Type B pancreatic cell (in vitro differentiated cells): ENCODE results near the gene C3orf18. TPM values are rescaled to one million over a fixed set of nuclear protein-coding genes. Genes with fewer than 3 reads are reported as not detected.
A peak's percentile ranks its signal among the peaks of the same experiment; 100 is the strongest.

ENCODE experiments used
- DNase-seq: peaks from one replicate; pipeline ENCODE4 v3.0.0; 2021; ENCODE audit warnings: mixed read lengths; ENCODE audit not compliant: unreplicated experiment; ENCODE audit errors: extremely low spot score
- H3K27ac Mint-ChIP-seq: 2 replicates; pipeline ENCODE4 v1.8.0; 2021; ENCODE audit warnings: mild to moderate bottlenecking, mixed read lengths
- H3K27me3 Mint-ChIP-seq: 2 replicates; pipeline ENCODE4 v1.8.0; 2021; ENCODE audit warnings: mixed read lengths
- H3K36me3 Mint-ChIP-seq: 2 replicates; pipeline ENCODE4 v1.8.0; 2021; ENCODE audit warnings: mixed read lengths
- H3K4me1 Mint-ChIP-seq: one replicate; pipeline ENCODE4 v1.8.0; 2021; ENCODE audit warnings: mixed read lengths; ENCODE audit not compliant: unreplicated experiment
- H3K4me3 Mint-ChIP-seq: 2 replicates; pipeline ENCODE4 v1.8.0; 2021; ENCODE audit warnings: mild to moderate bottlenecking, mixed read lengths
- H3K9me3 Mint-ChIP-seq: 2 replicates; pipeline ENCODE4 v1.8.0; 2021; ENCODE audit warnings: mixed read lengths
- total RNA-seq: library from RNA; stranded (reverse); gene quantifications from 2 replicates; pipeline ENCODE4 v1.2.1, GENCODE V29; 2021; ENCODE audit warnings: low replicate concordance
- TF ChIP-seq, protein P1 (sequence below): fragments of 200-600 bp; sonication (generic); conservative IDR thresholded peaks from 2 replicates; pipeline ENCODE4 v1.5.0; 2021; ENCODE audit warnings: antibody characterized with exemption, mild to moderate bottlenecking

C3orf18 gene
- total RNA-seq, 1 donor from 2014 or later, result 11.9 TPM

DNA sequence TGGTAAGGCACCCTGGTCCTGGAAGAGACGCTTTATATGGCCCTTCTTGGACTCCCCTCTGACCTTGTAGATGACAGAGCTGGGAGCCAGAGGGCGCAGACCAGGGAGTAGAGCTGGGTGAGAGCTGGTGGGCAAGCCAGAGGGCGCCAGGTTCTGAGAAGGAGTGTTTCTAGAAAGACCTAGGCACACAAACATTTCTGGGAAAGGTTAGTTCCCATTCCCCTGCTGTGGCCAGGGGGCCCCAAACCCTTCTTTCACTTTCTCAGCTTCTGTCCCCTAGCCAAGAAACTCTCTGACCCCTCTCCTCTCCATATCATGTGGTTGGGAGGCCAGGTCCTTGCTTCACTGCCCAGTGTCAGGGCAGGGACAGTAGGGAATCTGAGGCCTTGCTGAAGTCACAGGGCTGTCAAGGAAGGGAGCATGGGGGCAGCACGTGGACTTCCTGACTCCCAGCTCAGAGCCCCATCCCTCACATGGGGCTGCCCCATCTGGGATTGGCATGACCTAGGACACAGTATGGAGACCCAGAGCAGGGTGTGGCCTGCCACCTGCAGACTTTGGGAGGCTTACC, 5.3 kb upstream of the C3orf18 start:
- TF ChIP-seq, protein P1, sequence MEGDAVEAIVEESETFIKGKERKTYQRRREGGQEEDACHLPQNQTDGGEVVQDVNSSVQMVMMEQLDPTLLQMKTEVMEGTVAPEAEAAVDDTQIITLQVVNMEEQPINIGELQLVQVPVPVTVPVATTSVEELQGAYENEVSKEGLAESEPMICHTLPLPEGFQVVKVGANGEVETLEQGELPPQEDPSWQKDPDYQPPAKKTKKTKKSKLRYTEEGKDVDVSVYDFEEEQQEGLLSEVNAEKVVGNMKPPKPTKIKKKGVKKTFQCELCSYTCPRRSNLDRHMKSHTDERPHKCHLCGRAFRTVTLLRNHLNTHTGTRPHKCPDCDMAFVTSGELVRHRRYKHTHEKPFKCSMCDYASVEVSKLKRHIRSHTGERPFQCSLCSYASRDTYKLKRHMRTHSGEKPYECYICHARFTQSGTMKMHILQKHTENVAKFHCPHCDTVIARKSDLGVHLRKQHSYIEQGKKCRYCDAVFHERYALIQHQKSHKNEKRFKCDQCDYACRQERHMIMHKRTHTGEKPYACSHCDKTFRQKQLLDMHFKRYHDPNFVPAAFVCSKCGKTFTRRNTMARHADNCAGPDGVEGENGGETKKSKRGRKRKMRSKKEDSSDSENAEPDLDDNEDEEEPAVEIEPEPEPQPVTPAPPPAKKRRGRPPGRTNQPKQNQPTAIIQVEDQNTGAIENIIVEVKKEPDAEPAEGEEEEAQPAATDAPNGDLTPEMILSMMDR, result no peak
- Mint-ChIP-seq H3K9me3 (no peaks in the 10 kb centered on the region), H3K4me1 (peaks cover 11% of the 10 kb centered on the region), H3K4me3 (no peak overlapping the region), H3K27me3 (peaks cover 3% of the 10 kb centered on the region), H3K27ac (no peak overlapping the region), H3K36me3 (no peaks in the 10 kb centered on the region)
- DNase-seq, result no peak

- TF ChIP-seq, protein P1, result peak; percentile 84
- DNase-seq, result no peak
- Mint-ChIP-seq H3K27ac (peak overlapping the region; percentile 29), H3K4me3 (peak overlapping the region; percentile 78), H3K27me3 (peaks cover 6% of the 10 kb centered on the region), H3K4me1 (peaks cover 14% of the 10 kb centered on the region), H3K9me3 (no peaks in the 10 kb centered on the region), H3K36me3 (no peaks in the 10 kb centered on the region)
Measured at GRCh38 chr3:50572158-50572557, 4.6 kb upstream of the C3orf18 start.

DNA sequence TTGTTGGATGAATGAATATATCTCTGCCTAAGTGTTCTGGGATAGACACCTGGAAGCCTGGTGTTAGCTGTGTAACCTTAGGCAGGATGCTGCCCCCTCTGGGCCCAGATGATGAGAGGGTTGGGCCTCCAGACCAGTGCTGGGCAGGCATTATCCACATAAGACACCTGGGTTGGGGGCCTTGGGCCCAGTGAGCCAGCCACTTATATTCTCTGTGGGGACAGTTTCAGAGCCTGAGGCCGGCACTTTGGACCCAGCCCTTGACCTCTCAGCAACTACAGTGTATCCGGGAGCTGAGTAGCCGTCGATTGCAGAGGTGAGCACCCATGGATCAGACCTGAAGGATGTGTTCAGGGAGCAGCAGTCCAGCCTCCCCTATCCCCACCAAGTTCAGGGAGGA, 3.9 kb upstream of the C3orf18 start:
- Mint-ChIP-seq H3K4me1 (peaks cover 14% of the 10 kb centered on the region), H3K9me3 (no peaks in the 10 kb centered on the region), H3K4me3 (no peak overlapping the region), H3K27me3 (peaks cover 10% of the 10 kb centered on the region), H3K36me3 (no peaks in the 10 kb centered on the region), H3K27ac (no peak overlapping the region)
- TF ChIP-seq, protein P1, result no peak
- no peak for DNase-seq

DNA sequence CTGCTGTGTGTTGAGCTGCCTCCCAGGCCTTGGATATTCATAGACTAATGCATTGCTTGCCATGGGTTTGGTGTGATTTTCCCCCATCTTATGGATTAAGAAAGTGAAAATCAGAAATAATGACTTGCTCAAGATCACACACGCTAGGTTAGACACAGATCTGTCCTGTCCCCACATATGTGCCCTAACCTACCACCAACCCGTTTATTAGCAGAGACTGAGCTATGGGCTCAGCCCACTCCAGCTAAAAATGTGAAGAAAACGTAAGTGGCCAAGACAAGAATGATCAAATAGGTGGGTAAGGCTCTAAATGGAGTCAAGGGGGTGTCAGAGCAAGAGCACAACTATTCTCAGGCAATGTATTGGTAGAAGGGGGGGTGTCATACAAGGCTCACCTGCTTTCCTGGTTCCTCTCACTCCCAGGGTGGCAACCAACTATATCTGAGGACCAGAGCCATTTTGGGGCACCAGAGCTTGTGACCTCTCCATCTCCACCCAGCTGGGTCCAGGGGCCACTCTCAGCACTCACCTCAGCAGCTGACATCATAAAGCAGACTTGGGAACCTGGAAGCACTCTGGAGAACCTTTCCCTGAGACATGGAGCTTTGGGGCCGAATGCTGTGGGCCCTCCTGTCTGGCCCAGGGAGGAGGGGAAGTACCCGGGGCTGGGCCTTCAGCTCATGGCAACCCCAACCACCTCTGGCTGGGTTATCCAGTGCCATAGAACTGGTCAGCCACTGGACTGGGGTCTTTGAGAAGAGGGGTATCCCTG, 3.1 kb upstream of the C3orf18 start:
- Mint-ChIP-seq H3K36me3 (no peaks in the 10 kb centered on the region), H3K4me3 (peak overlapping the region; percentile 98), H3K4me1 (peaks cover 14% of the 10 kb centered on the region), H3K27me3 (peaks cover 18% of the 10 kb centered on the region), H3K27ac (peak overlapping the region; percentile 9), H3K9me3 (no peaks in the 10 kb centered on the region)
- no peak for DNase-seq
- TF ChIP-seq, protein P1, result no peak

DNA sequence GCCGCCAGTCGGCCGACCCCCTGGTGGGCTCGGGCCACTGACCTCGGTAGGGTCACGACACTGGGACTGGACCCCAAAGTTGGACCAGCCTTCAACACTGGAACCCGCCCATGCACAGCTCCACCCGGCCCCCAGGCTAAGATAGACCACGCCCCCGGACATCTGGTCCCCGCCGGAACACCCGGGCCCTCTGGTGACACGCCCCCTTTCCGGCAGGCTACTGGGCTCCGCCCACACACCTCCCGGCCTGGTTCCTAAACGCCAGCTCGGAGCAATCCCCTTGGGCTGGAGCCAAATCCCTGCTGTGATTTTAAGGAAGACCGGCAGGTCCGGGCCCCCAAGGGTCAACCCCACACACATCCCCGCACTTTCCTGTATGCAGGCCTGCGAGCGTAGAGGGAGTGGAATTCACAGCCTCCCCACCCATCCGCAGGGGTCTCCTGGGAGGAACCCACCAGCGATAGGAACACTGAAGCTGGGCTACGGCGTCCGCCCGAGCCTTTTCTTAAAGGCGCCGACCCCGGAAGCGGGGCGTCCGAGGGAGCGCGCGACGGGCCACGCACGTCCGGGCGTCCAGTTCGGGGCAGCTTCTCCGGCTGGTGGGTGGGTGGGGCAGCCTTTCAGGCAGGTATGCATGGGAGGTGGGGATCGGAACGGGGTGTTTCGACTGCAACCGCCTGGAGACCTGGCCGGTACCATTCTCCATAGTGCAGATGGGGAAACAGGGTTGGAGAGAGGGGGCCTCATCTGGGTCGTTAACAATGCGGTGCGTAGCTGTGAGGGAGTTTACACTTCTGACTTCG, 1.6 kb upstream of the C3orf18 start, which contains the start of gene HEMK1:
Gene HEMK1, plus strand, starts transcription at position 576 of the 803 bp plus-strand sequence. CDS start 1,583 bp downstream, outside the sequence.
- H3K36me3 Mint-ChIP-seq, result no peaks in the 10 kb centered on the region
- TF ChIP-seq, protein P1, result no peak

More for the DNA sequence above, 1.6 kb upstream of the C3orf18 start, which contains the start of gene HEMK1:
- Mint-ChIP-seq H3K27me3 (peaks cover 21% of the 10 kb centered on the region), H3K4me1 (peaks cover 14% of the 10 kb centered on the region), H3K4me3 (peak within 1 kb of the TSS; percentile 98), H3K27ac (peak within 1 kb of the TSS; percentile 91), H3K9me3 (no peaks in the 10 kb centered on the region)
- DNase-seq, result peak; percentile 94
